Mucosa of descending colon (tissue), 3 donors: Measurements from ENCODE around the gene WFDC1. TPM values are rescaled to one million over a fixed set of nuclear protein-coding genes. Genes with fewer than 3 reads are reported as not detected.

ENCODE experiments used
- ATAC-seq: fragments of 200-7000 bp; cut with Tn5 transposase; one replicate; pipeline ENCODE4 v1.9.1; 2020; ENCODE audit warnings: mild to moderate bottlenecking, moderate library complexity
- DNase-seq, 3 donors: peaks; one replicate each; pipeline ENCODE4 v3.0.0-alpha.2; 2020
- H3K36me3 ChIP-seq: fragments of 200-600 bp; one replicate; pipeline ENCODE4 v1.8.0; 2021; ENCODE audit warnings: low read depth, mild to moderate bottlenecking
- H3K4me1 ChIP-seq: fragments of 200-600 bp; one replicate; pipeline ENCODE4 v1.8.0; 2021; ENCODE audit warnings: low read depth, mild to moderate bottlenecking
- H3K4me3 ChIP-seq: fragments of 200-600 bp; one replicate; pipeline ENCODE4 v1.8.0; 2021; ENCODE audit warnings: mild to moderate bottlenecking
- H3K9me3 ChIP-seq: fragments of 200-600 bp; one replicate; pipeline ENCODE4 v1.8.0; 2021; ENCODE audit warnings: mild to moderate bottlenecking
- intact Hi-C, 2 donors: fragments of 100-400 bp; cut with DNase I in 1 of 2; cut with micrococcal nuclease in 1 of 2; formaldehyde crosslinking; loops; one replicate each; pipeline versions ENCODE4 v1.11.0 to v1.11.1; 2022; cut with DNase I, micrococcal nuclease
- total RNA-seq, 3 donors: library from RNA; stranded (reverse); fragmentation: NEBNext Ultra II Directional in 2 of 3; extraction: Animal tissue kit (Norgen Biotek cat#: 25700) in 2 of 3; gene quantifications; one replicate each; pipeline versions ENCODE4 v1.2.1 to v1.2.4, GENCODE V29; 2021 to 2023
- TF ChIP-seq, protein P1 (sequence below): fragments of 200-600 bp; IDR thresholded peaks from one replicate; pipeline ENCODE4 v1.8.0; 2022; ENCODE audit warnings: antibody characterized with exemption, mild to moderate bottlenecking
- donor health status: DM: no; HTN: no; CAD: no; lungs with moderate emphysema.
- donor health status: DM: no; HTN: no; CAD: no.
- donor health status: DM: no; HTN: yes; CAD: no.

The WFDC1 gene
- total RNA-seq, 3 donors from 2014 or later, result 7.5 to 30.5 (median 10.9) TPM

DNA sequence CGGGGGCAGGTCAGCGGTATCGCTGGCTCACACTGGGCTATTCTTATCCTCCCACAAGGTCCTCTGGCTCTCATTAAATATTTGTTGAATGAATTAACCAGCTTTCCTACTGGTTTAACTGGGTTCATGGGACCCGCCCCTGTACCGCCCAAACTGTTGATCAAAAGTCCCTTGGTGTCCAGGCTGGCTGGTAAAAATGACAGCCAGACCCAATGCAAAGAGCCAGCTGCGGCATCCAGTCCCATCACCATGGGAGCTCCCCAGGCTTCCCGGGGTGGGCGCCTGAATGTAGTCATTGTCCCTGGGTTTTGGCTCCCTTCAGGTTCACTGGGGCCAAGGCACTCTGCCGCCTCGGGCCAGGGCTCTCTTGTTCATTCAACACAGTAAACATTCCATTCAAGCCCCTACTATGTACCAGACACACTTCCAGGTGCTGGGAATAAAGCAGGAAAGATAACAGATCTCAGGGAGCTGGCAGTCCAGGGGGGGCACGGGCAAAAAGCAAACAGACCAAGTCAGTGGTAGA is 62.0 kb downstream of the WFDC1 start:
- DNase-seq (peak; percentile 3 to 59 (median 58)), ATAC-seq (peak; percentile 51)

DNA sequence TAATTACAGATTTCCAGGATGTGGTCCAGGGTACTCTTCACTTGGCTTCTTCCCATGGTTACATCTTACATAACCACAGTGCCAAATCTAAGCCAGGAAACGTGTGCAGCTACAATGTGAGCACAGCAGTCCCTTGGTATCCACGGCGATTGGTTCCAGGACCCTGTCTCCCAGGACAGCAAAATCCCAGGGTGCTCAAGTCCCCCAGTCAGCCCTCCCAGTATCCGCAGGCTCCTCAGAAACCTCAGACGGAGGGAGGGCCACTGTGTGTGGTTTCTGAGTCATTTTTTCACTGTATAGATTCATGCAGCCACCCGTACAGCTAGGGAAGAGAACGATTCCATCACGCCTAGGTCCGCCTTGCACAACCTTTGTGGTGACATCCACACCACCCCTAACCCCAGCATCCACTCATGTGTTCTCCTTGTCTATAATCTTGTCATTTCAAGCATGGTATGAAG is 62.5 kb downstream of the WFDC1 start:
- DNase-seq, result no peak
- no peaks in the 10 kb centered on the region for H3K36me3 ChIP-seq
- no peak overlapping the region for H3K4me3 ChIP-seq
- peaks cover 34% of the 10 kb centered on the region for H3K4me1 ChIP-seq
- H3K9me3 ChIP-seq, result no peaks in the 10 kb centered on the region
- no peak for ATAC-seq
- TF ChIP-seq, protein P1, sequence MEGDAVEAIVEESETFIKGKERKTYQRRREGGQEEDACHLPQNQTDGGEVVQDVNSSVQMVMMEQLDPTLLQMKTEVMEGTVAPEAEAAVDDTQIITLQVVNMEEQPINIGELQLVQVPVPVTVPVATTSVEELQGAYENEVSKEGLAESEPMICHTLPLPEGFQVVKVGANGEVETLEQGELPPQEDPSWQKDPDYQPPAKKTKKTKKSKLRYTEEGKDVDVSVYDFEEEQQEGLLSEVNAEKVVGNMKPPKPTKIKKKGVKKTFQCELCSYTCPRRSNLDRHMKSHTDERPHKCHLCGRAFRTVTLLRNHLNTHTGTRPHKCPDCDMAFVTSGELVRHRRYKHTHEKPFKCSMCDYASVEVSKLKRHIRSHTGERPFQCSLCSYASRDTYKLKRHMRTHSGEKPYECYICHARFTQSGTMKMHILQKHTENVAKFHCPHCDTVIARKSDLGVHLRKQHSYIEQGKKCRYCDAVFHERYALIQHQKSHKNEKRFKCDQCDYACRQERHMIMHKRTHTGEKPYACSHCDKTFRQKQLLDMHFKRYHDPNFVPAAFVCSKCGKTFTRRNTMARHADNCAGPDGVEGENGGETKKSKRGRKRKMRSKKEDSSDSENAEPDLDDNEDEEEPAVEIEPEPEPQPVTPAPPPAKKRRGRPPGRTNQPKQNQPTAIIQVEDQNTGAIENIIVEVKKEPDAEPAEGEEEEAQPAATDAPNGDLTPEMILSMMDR, result no peak
- intact Hi-C loops, result no loop called here

More for the DNA sequence above, 62.0 kb downstream of the WFDC1 start:
- intact Hi-C loops, result no loop called here
- TF ChIP-seq, protein P1, result no peak
- Histone ChIP-seq H3K36me3 (no peaks in the 10 kb centered on the region), H3K4me1 (peaks cover 31% of the 10 kb centered on the region), H3K9me3 (no peaks in the 10 kb centered on the region), H3K4me3 (no peak overlapping the region)

DNA sequence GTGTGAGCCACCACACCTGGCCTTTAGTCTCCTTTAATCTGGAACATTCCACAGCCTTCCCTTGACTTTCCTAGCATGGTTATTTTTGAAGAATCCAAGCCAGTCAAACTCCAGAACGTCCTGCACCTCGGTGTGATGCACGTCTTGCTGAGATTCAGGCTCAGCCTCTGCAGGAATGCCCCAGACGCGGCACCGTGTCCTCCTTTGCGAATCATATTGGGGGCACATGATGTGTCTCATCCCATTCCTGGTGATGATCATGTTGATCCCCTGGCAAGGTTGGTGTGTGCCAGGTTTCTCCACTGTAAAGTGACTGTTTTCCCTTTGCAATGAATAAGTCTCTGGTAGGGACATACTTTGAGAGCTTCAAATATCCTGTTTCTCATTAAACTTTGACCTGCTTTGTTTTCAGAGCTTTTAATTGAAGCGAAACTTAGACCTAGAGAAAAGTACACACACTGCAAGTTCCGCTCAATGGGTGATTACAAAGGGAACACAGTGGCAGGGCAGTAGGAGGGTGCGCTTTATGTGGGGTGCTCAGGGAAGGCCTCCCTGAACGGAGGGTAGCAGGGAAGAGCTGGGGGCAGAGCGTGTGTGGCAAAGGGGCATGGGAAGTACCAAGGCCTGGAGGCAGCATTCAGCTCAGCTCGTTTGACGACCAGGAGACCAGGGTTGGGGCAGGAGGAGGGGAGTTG is 64.1 kb downstream of the WFDC1 start:
- H3K36me3 ChIP-seq, result no peaks in the 10 kb centered on the region
- intact Hi-C loops, result no loop called here
- TF ChIP-seq, protein P1, result no peak
- H3K4me3 ChIP-seq, result no peak overlapping the region
- DNase-seq (peak in 2 of 3 donors; percentile 47 to 51), ATAC-seq (peak; percentile 75)
- H3K9me3 ChIP-seq, result no peaks in the 10 kb centered on the region
- H3K4me1 ChIP-seq, result peaks cover 41% of the 10 kb centered on the region

DNA sequence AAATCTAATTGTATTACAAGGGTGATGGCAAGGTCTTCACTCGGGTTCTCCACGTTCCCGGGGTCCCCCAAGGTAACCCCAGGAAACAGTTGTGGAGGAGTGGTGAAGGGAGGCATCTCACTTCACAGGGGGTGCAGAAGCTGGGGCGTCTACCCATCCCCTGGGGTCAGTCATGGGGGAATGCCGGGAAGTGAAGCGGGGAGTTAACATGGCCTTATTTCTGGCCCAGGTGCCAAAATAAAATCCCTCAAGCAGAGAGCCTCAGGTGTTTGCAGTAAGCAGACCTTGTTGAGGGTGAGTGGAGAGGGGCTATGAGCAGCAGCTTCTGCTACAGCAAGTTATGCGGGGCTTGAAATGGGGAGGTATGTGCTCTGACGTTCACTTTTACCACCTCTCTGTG is 64.6 kb downstream of the WFDC1 start:
- DNase-seq (no peak), ATAC-seq (no peak)
- no peak overlapping the region for H3K4me3 ChIP-seq
- H3K9me3 ChIP-seq, result no peaks in the 10 kb centered on the region
- intact Hi-C loops, result no loop called here
- H3K36me3 ChIP-seq, result no peaks in the 10 kb centered on the region
- H3K4me1 ChIP-seq, result peaks cover 44% of the 10 kb centered on the region
- TF ChIP-seq, protein P1, result no peak

DNA sequence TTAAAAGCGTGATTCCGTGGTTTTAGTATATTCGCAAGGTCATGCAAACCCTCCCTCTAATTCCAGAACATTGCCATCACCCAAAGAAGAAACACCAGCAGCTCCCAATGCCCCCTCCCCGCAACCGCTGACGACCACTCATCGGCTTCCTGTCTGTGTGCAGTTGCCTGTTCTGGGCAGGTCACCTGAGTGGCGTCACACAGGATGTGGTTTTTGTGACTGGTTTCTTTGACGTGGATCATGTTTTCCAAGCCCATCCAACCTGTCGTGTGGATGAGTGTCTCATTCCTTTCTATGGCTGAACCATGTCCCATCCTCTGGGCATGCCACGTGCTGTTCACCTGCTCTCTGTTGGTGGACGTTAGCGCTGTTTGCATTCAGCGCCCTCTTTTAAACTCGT is 65.5 kb downstream of the WFDC1 start:
- Histone ChIP-seq H3K4me3 (no peak overlapping the region), H3K4me1 (peaks cover 44% of the 10 kb centered on the region), H3K36me3 (no peaks in the 10 kb centered on the region), H3K9me3 (no peaks in the 10 kb centered on the region)
- ATAC-seq (no peak), DNase-seq (peak in 1 of 3 donors; percentile 44)
- TF ChIP-seq, protein P1, result no peak
- intact Hi-C loops, result no loop called here
